HL-60 (cell line): ENCODE results near the gene TAF1B.

Experiments used
- CTCF ChIP-seq: IDR thresholded peaks from one replicate; pipeline ENCODE4 v1.5.1; 2011; ENCODE audit warnings: low read length, control low read depth, inconsistent platforms; ENCODE audit not compliant: insufficient read depth
- REST ChIP-seq: IDR thresholded peaks from 2 replicates; pipeline ENCODE4 v1.6.1; 2012; ENCODE audit warnings: low read depth; ENCODE audit not compliant: insufficient replicate concordance

DNA sequence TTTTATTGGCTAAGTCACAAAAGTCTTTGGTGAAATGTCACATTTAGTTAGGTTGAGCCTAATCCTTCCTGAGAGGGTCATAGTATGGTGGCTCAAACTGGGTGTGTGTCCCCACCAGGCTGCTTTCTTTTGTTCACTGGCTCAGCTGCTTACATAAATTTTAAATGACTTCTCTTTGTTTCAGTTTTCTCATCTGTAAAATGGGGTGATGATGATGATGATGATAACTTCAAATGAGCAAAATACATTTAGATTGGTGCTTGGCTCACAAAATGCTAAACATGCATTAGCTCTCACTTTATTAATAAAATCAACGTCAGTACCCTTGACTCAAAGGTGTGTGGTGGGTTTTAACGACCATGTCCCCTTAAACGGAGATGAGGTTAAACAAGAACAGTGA, 7.2 kb upstream of the TAF1B start:
- TF ChIP-seq CTCF (no peak), REST (no peak)
